ENCODE data around the gene PDSS2.

The PDSS2 gene

DNA sequence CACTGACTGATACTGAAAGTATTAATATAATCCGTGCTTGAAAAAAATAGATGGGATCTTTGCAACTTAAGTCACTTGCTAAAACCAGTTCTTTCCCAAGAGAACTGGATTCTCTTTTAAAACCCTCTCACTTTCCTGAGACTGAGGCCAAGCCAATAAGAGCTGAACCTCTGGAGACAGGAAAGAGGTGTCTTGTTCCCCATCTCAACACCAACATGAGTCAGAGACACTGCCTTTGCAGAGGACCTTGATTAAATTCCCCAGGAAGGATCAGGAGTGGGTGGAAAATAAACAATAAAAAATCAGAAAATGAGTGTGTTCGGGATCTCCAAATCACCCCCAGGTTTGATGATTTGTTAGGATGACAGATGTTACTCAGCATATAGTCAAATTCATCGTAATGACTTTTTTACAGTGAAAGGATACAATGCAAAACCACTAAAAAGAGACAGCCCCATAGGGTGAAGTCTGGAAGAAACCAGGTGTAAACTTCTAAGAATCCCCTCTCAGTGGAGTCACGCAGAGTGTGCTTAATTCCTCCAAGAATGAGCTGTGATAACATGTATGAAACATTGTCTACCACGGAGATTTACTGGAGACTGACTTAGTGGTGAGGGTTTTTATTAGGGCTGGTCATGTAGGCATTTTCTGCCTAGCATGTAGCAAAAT, 221.2 kb downstream of the PDSS2 start:
- TF ChIP-seq, protein P1, sequence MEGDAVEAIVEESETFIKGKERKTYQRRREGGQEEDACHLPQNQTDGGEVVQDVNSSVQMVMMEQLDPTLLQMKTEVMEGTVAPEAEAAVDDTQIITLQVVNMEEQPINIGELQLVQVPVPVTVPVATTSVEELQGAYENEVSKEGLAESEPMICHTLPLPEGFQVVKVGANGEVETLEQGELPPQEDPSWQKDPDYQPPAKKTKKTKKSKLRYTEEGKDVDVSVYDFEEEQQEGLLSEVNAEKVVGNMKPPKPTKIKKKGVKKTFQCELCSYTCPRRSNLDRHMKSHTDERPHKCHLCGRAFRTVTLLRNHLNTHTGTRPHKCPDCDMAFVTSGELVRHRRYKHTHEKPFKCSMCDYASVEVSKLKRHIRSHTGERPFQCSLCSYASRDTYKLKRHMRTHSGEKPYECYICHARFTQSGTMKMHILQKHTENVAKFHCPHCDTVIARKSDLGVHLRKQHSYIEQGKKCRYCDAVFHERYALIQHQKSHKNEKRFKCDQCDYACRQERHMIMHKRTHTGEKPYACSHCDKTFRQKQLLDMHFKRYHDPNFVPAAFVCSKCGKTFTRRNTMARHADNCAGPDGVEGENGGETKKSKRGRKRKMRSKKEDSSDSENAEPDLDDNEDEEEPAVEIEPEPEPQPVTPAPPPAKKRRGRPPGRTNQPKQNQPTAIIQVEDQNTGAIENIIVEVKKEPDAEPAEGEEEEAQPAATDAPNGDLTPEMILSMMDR (IDR thresholded peaks at IDR 0.05): no peak

DNA sequence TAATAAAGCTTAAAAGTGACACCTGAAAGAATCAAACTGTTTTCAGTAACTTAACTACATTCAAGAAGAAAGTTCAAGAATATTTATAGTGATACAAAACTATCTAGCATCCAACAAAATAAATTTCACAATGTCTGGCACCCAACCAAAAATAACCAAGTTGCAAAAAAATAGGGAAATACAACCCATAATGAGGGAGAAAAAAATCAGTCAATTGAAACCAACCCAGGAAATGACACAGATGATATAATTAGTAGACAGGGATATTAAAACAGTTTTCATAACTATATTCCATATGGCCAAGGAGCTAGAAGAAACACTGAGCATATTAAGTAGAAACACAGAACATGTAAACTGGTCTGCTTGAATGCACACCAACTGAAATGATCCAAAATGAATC, 223.9 kb downstream of the PDSS2 start:
- TF ChIP-seq, protein P1 (IDR thresholded peaks at IDR 0.05): no peak

DNA sequence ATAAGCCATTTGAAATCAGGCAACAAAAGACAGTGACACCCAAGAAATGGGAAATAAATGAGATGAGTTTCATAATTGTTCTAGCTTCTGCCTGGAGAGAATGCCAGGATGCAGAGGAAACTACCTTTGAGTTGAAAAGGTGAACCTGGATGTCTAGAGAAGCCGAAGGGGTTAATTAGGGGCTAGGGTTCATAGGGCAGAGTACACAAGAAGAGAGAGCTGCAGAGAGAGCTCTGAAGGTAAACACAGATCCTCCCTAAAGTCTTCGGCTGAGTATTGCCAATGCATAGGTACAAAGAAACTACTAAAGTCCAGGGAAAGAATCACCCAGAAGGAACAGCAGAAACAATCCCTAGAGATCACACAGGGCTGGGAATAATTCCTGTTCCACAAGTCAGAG, 224.4 kb downstream of the PDSS2 start:
- TF ChIP-seq, protein P1 (IDR thresholded peaks at IDR 0.05): no peak

DNA sequence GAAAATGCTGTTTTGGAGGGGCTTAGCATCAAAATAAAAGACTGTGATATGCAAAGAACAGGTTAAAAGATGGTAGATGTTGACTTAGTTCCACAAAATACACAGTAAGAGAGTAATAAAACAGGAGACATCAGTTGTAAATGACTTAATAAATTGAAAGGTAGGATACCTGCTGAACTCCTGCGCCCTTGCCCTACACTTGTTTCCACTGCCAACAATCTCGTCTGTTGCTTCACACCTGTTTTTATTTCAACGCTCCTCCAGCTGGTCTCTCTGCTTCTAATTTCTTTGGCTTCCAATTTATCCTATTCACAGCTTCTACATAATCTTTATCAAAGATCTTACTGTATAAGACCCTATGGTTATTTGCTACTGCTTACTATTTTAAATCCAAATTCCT, 228.1 kb downstream of the PDSS2 start:
- TF ChIP-seq, protein P1 (IDR thresholded peaks at IDR 0.05): no peak

DNA sequence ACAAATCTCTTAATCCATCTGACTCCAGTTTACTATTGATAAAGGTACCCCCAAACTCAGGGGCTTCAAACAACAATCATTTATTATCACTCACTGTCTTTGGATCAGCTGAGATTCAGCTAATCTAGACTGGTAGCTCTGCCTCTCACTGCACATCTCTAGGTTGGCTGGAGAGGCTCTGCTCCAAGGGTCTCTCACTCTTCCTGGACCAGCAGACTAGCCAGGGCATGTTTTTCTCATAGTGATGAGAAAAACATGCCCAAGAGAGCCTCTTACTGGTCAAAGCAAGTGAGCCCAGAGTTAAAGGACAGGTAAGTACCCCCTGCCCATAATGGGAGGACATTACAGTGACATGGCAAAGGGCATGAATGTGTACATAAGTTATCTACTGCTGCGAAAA, 228.9 kb downstream of the PDSS2 start:
- TF ChIP-seq, protein P1 (IDR thresholded peaks at IDR 0.05): no peak

DNA sequence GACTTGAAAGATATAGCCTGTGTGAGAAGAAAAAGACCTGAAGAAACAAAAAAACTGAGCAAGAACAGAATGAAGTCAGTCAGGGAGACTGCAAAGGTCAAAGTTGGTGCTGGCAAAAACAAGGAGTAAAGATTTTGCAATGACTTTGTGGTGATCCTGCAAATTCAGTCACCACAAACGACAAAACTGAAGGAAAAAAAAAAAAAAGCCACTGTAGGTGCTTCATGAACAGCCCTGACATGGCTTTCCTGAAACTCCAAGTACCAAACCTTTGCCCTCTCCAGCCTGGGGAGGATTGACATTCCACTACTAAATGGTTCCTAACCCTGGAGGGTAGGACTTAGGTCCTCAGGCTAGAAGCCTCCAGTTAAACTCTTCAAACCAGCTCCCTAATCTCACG, 229.3 kb downstream of the PDSS2 start:
- TF ChIP-seq, protein P1 (IDR thresholded peaks at IDR 0.05): no peak

DNA sequence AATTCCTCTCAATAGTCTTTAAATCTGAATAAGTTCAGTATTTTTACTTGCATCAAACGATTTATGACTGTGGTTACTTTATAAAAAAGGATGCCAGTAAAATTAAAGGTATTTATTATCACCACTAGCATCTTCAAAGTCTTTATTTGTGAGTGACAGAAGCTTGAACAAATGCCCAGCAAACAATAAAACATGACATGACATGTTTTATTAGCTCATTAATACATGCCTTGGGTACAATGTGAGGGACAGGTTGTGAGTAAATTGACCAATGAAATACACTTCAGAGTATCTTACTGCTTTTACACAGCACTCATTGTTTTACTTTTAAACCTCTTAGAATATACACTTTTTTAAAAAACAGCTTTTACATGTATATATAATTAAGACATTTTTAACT, 230.6 kb downstream of the PDSS2 start:
- TF ChIP-seq, protein P1 (IDR thresholded peaks at IDR 0.05): no peak

DNA sequence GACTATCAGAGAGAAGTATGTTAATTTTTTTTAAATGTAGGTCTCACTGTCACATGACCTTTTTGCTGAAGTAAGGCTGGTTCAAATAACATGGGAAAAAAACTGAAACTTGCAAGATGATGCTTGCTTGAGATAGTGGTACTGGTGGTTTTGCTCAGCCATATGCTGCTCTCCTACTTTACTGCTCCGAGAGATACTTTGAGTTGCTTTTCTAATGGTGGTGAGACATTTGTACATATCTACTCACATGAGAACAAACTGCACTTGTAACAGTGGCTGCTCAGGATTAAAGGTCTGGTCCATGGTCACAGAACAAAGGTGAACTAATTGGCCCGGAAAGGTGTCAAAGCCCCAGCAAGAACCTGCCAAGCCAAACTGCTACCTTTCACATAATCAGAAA, 237.8 kb downstream of the PDSS2 start:
- TF ChIP-seq, protein P1 (IDR thresholded peaks at IDR 0.05): no peak

Measured in LNCAP (cell line).